HepG2 (cell line): ENCODE measurements around the gene ANKRD52. TPM values are rescaled to one million over a fixed set of nuclear protein-coding genes. Genes with fewer than 3 reads are reported as not detected.
A peak's percentile ranks its signal among the peaks of the same experiment; 100 is the strongest.

Experiments used
- ATF3 ChIP-seq: sonication (generic); formaldehyde crosslinking; IDR thresholded peaks from 2 replicates; pipeline ENCODE4 v1.4.0; 2020; ENCODE audit warnings: missing genetic modification reagents
- E2F1 ChIP-seq: sonication (generic); formaldehyde crosslinking; IDR thresholded peaks from 2 replicates; pipeline ENCODE4 v1.5.0; 2020; ENCODE audit warnings: missing genetic modification reagents
- FOXM1 ChIP-seq: sonication (generic); formaldehyde crosslinking; IDR thresholded peaks from 2 replicates; pipeline ENCODE4 v1.5.0; 2020; ENCODE audit warnings: missing genetic modification reagents
- HOXD1 ChIP-seq: sonication (generic); formaldehyde crosslinking; IDR thresholded peaks from 2 replicates; pipeline ENCODE4 v1.5.0; 2020; ENCODE audit warnings: missing genetic modification reagents
- MLXIP ChIP-seq: sonication (generic); formaldehyde crosslinking; IDR thresholded peaks from 2 replicates; pipeline ENCODE4 v1.9.0; 2021; ENCODE audit warnings: missing genetic modification reagents, borderline replicate concordance
- RCOR2 ChIP-seq: IDR thresholded peaks from 2 replicates; pipeline ENCODE4 v1.6.1; 2016; ENCODE audit warnings: missing biosample characterization, missing genetic modification reagents
- REPIN1 ChIP-seq: sonication (generic); formaldehyde crosslinking; IDR thresholded peaks from 2 replicates; pipeline ENCODE4 v1.8.0; 2022; ENCODE audit warnings: missing genetic modification reagents, low read depth, mild to moderate bottlenecking, borderline replicate concordance
- SP5 ChIP-seq: IDR thresholded peaks from 2 replicates; pipeline ENCODE4 v1.6.1; 2016; ENCODE audit warnings: low read depth, borderline replicate concordance
- SRY ChIP-seq: sonication (generic); formaldehyde crosslinking; IDR thresholded peaks from 2 replicates; pipeline ENCODE4 v1.8.0; 2022; ENCODE audit warnings: mild to moderate bottlenecking, missing genetic modification reagents
- TOE1 ChIP-seq: sonication (generic); formaldehyde crosslinking; IDR thresholded peaks from 2 replicates; pipeline ENCODE4 v1.4.0; 2020; ENCODE audit warnings: mild to moderate bottlenecking, missing genetic modification reagents
- ZNF101 ChIP-seq: sonication (generic); formaldehyde crosslinking; IDR thresholded peaks from 2 replicates; pipeline ENCODE4 v1.4.0; 2020; ENCODE audit warnings: mild to moderate bottlenecking, low read depth, missing genetic modification reagents, borderline replicate concordance
- ZNF264 ChIP-seq: sonication (generic); formaldehyde crosslinking; IDR thresholded peaks from 2 replicates; pipeline ENCODE4 v1.4.0; 2020; ENCODE audit warnings: missing genetic modification reagents
- ZNF292 ChIP-seq: sonication (generic); formaldehyde crosslinking; IDR thresholded peaks from 2 replicates; pipeline ENCODE4 v1.8.1; 2022; ENCODE audit warnings: mild to moderate bottlenecking, low read depth, missing genetic modification reagents, borderline replicate concordance
- ZNF333 ChIP-seq: sonication (generic); formaldehyde crosslinking; IDR thresholded peaks from 2 replicates; pipeline ENCODE4 v1.4.0; 2020; ENCODE audit warnings: mild to moderate bottlenecking, missing genetic modification reagents, borderline replicate concordance
- ZNF550 ChIP-seq: sonication (generic); formaldehyde crosslinking; IDR thresholded peaks from 2 replicates; pipeline ENCODE4 v1.4.0; 2020; ENCODE audit warnings: mild to moderate bottlenecking, missing genetic modification reagents, borderline replicate concordance
- ZNF552 ChIP-seq: sonication (generic); formaldehyde crosslinking; IDR thresholded peaks from 2 replicates; pipeline ENCODE4 v1.9.0; 2022; ENCODE audit warnings: missing genetic modification reagents, mild to moderate bottlenecking, borderline replicate concordance
- ZNF563 ChIP-seq: sonication (generic); formaldehyde crosslinking; IDR thresholded peaks from 2 replicates; pipeline ENCODE4 v1.8.0; 2022; ENCODE audit warnings: mild to moderate bottlenecking, moderate library complexity, missing genetic modification reagents
- ZNF790 ChIP-seq: sonication (generic); formaldehyde crosslinking; IDR thresholded peaks from 2 replicates; pipeline ENCODE4 v1.8.0; 2022; ENCODE audit warnings: missing genetic modification reagents, mild to moderate bottlenecking, borderline replicate concordance
- ZSCAN20 ChIP-seq: sonication (generic); formaldehyde crosslinking; IDR thresholded peaks from 2 replicates; pipeline ENCODE4 v1.4.0; 2020; ENCODE audit warnings: missing genetic modification reagents, mild to moderate bottlenecking, borderline replicate concordance
- polyA plus RNA-seq, 8 experiments: library from polyadenylated mRNA; depleted of rRNA in 3 of 8; stranded (reverse) in 7 of 8; unstranded in 1 of 8; fragments of >200 nt; fragmentation: Illumina TruSeq in 4 of 8; extraction: Trizol in 4 of 8; gene quantifications; 2 replicates each; pipeline versions ENCODE4 v1.2.1 to v1.2.3, GENCODE V29; 2011 to 2016; ENCODE audit warnings: low read depth in 4 of 8, missing spikeins in 1 of 8, mixed read lengths in 1 of 8; ENCODE audit not compliant: insufficient read depth in 1 of 8
- total RNA-seq, 5 experiments: library from RNA; depleted of rRNA; stranded (reverse); fragments of >200 nt; fragmentation: Illumina TruSeq; extraction: Trizol; gene quantifications; 2 replicates each; pipeline ENCODE4 v1.2.3, GENCODE V29; 2016; ENCODE audit warnings: low read depth in 1 of 5
- TF ChIP-seq, protein P1 (sequence below): sonication (generic); formaldehyde crosslinking; IDR thresholded peaks from 2 replicates; pipeline ENCODE4 v1.4.0; 2020; ENCODE audit warnings: missing genetic modification reagents, borderline replicate concordance
- TF ChIP-seq, protein P2 (sequence below): IDR thresholded peaks from 2 replicates; pipeline ENCODE4 v1.6.1; 2016; ENCODE audit warnings: mild to moderate bottlenecking

ANKRD52 gene
- total and polyA plus RNA-seq, 2 of the 13 experiments (the other 11 are each of a cell fraction or from before 2014, with no cell fraction given) = 7.8 to 9.2 TPM

- TF ChIP-seq ZNF563 (CRISPR knock-in tag) (peak; percentile 56; the same call in 1 of the 2 replicates), ATF3 (CRISPR knock-in tag) (no peak; the same call in 1 of the 2 replicates), E2F1 (CRISPR knock-in tag) (0 out of 2 replicates have a peak, but pooled peaks have one; percentile 31), ZSCAN20 (CRISPR knock-in tag) (no peak), ZNF292 (CRISPR knock-in tag) (peak; percentile 65; the same call in 1 of the 2 replicates), ZNF333 (CRISPR knock-in tag) (0 out of 2 replicates have a peak, but pooled peaks have one; percentile 64), TOE1 (CRISPR knock-in tag) (no peak), MLXIP (CRISPR knock-in tag) (no peak), ZNF101 (CRISPR knock-in tag) (no peak), HOXD1 (CRISPR knock-in tag) (no peak), SP5 (CRISPR knock-in tag) (0 out of 2 replicates have a peak, but pooled peaks have one; percentile 15), RCOR2 (CRISPR knock-in tag) (peak; percentile 37; the same call in 1 of the 2 replicates), ZNF552 (CRISPR knock-in tag) (no peak), ZNF550 (CRISPR knock-in tag) (0 out of 2 replicates have a peak, but pooled peaks have one; percentile 34), SRY (CRISPR knock-in tag) (no peak), ZNF264 (no peak), ZNF790 (CRISPR knock-in tag) (peak; percentile 27; the same call in 1 of the 2 replicates), REPIN1 (CRISPR knock-in tag) (peak; percentile 95), FOXM1 (CRISPR knock-in tag) (no peak)
- TF ChIP-seq, protein P1, sequence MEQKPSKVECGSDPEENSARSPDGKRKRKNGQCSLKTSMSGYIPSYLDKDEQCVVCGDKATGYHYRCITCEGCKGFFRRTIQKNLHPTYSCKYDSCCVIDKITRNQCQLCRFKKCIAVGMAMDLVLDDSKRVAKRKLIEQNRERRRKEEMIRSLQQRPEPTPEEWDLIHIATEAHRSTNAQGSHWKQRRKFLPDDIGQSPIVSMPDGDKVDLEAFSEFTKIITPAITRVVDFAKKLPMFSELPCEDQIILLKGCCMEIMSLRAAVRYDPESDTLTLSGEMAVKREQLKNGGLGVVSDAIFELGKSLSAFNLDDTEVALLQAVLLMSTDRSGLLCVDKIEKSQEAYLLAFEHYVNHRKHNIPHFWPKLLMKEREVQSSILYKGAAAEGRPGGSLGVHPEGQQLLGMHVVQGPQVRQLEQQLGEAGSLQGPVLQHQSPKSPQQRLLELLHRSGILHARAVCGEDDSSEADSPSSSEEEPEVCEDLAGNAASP (CRISPR knock-in tag) = peak; percentile 87
- TF ChIP-seq, protein P2, sequence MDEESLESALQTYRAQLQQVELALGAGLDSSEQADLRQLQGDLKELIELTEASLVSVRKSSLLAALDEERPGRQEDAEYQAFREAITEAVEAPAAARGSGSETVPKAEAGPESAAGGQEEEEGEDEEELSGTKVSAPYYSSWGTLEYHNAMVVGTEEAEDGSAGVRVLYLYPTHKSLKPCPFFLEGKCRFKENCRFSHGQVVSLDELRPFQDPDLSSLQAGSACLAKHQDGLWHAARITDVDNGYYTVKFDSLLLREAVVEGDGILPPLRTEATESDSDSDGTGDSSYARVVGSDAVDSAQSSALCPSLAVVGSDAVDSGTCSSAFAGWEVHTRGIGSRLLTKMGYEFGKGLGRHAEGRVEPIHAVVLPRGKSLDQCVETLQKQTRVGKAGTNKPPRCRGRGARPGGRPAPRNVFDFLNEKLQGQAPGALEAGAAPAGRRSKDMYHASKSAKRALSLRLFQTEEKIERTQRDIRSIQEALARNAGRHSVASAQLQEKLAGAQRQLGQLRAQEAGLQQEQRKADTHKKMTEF (CRISPR knock-in tag) = peak; percentile 83; the same call in 1 of the 2 replicates
These were observed 8.7 kb upstream of the ANKRD52 start, which contains the start of gene COQ10A (continued) for GRCh38 chr12:56266693-56267442.
